Measurements from ENCODE around the gene CLCN3.

DNA sequence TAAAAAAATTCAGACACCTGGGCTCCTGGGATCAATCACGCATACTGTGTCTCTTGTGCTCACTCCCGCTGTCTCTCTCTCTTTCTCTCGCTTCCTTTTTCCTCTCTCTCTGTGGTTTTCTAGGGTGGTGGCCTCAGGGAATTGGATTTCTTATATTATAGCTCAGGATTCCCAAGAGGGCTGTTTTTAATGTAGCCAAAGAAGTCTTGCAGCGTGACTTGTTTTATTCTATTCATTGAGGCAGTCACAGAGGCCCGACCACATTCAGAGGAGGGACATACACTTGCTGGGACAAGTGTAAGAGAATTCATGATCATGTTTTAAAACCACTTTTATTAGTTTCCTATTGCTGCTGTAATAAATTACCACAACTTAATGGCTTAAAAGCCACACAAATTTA is 78.0 kb downstream of the CLCN3 start:
- TF ChIP-seq, protein P1, sequence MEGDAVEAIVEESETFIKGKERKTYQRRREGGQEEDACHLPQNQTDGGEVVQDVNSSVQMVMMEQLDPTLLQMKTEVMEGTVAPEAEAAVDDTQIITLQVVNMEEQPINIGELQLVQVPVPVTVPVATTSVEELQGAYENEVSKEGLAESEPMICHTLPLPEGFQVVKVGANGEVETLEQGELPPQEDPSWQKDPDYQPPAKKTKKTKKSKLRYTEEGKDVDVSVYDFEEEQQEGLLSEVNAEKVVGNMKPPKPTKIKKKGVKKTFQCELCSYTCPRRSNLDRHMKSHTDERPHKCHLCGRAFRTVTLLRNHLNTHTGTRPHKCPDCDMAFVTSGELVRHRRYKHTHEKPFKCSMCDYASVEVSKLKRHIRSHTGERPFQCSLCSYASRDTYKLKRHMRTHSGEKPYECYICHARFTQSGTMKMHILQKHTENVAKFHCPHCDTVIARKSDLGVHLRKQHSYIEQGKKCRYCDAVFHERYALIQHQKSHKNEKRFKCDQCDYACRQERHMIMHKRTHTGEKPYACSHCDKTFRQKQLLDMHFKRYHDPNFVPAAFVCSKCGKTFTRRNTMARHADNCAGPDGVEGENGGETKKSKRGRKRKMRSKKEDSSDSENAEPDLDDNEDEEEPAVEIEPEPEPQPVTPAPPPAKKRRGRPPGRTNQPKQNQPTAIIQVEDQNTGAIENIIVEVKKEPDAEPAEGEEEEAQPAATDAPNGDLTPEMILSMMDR (IDR thresholded peaks at IDR 0.05; ENCODE audit: low read depth, low read length, missing input control), result no peak
- TF ChIP-seq EGR1 (IDR thresholded peaks at IDR 0.05; ENCODE audit: low read depth in 2 of 2), result no peak
- TF ChIP-seq, protein P2, sequence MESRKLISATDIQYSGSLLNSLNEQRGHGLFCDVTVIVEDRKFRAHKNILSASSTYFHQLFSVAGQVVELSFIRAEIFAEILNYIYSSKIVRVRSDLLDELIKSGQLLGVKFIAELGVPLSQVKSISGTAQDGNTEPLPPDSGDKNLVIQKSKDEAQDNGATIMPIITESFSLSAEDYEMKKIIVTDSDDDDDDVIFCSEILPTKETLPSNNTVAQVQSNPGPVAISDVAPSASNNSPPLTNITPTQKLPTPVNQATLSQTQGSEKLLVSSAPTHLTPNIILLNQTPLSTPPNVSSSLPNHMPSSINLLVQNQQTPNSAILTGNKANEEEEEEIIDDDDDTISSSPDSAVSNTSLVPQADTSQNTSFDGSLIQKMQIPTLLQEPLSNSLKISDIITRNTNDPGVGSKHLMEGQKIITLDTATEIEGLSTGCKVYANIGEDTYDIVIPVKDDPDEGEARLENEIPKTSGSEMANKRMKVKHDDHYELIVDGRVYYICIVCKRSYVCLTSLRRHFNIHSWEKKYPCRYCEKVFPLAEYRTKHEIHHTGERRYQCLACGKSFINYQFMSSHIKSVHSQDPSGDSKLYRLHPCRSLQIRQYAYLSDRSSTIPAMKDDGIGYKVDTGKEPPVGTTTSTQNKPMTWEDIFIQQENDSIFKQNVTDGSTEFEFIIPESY (IDR thresholded peaks at IDR 0.05), result no peak
- TF ChIP-seq, protein P3, sequence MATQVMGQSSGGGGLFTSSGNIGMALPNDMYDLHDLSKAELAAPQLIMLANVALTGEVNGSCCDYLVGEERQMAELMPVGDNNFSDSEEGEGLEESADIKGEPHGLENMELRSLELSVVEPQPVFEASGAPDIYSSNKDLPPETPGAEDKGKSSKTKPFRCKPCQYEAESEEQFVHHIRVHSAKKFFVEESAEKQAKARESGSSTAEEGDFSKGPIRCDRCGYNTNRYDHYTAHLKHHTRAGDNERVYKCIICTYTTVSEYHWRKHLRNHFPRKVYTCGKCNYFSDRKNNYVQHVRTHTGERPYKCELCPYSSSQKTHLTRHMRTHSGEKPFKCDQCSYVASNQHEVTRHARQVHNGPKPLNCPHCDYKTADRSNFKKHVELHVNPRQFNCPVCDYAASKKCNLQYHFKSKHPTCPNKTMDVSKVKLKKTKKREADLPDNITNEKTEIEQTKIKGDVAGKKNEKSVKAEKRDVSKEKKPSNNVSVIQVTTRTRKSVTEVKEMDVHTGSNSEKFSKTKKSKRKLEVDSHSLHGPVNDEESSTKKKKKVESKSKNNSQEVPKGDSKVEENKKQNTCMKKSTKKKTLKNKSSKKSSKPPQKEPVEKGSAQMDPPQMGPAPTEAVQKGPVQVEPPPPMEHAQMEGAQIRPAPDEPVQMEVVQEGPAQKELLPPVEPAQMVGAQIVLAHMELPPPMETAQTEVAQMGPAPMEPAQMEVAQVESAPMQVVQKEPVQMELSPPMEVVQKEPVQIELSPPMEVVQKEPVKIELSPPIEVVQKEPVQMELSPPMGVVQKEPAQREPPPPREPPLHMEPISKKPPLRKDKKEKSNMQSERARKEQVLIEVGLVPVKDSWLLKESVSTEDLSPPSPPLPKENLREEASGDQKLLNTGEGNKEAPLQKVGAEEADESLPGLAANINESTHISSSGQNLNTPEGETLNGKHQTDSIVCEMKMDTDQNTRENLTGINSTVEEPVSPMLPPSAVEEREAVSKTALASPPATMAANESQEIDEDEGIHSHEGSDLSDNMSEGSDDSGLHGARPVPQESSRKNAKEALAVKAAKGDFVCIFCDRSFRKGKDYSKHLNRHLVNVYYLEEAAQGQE (IDR thresholded peaks at IDR 0.05), result no peak
- TF ChIP-seq NR2F2 (IDR thresholded peaks at IDR 0.05), result no peak
- no peak for TF ChIP-seq RXRA (IDR thresholded peaks at IDR 0.05)
- no peak for TF ChIP-seq YY1 (IDR thresholded peaks at IDR 0.05)
